ENCODE results near the gene NAPEPLD.
"Not testable (repeated sequence)": the region's sequence is repeated elsewhere in the genome, so short reads cannot be mapped to it uniquely, and the experiment has no call there.

The NAPEPLD gene
- total RNA-seq, result 1.6 to 9.8 reads per million in 2 donors

DNA sequence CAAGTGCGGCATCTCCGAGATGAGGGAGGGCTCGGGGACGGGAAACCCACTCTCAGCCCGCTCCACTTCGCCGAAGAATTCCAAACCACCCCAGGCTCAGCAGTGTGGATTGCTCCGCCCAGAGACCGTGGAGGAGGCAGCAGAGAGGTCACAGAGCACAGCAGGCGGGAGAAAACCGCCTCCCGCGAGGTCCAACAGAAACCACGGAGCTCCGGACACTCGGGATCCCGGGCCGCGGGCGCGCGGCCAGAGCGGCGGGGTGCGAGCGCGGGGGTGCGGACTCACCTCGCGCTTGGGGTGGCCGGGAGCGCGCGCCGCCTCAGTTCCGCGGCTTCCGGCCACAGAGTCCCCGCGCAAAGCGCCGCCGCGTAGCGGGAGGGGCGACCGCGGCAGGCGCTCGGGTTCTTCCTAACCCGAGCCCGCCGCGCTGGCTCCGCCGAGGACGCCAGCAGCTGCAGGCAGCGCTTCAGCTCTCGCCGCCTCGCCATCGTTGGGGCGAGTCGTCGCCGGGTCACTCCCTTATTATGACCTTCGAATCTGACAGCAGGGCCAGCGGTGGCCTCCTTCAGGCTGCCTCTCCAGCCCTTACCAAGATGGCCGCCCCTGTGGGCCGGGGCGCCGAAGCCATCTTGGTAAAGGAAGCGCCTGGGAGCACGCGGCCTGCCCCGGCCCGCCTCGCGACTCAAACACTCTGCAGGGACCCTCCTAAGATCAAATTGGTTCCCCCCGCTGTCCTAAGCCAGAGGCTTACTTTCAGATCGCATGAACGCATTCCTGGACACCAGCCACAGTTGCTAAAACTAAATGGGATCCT, at the start of gene NAPEPLD:
Gene NAPEPLD (minus strand): TSS at position 106 of the 814 bp plus-strand sequence. CDS start 20,323 bp downstream, outside the sequence.
- DNase-seq, result peak; percentile 39 to 88 (median 58)

DNA sequence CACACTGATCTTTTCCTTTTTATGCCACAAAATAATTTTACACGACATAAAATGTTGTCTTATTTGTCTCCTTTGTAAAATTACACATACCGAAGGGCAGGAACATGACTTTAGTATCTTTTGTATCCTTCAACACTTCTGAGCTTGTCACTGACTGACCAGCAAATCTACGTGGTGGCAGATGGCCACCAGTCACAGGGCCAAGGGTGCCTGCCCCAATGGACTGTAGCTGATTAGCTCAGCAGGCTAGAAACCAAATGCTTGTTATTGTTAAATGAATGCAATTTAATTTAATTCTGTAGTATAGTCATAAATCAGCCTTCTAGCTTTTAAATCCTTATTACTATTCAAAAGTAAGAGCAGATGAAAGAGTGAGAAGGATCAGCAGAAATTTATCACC, 49.2 kb upstream of the NAPEPLD start:
- not testable (repeated sequence) for DNase-seq

DNA sequence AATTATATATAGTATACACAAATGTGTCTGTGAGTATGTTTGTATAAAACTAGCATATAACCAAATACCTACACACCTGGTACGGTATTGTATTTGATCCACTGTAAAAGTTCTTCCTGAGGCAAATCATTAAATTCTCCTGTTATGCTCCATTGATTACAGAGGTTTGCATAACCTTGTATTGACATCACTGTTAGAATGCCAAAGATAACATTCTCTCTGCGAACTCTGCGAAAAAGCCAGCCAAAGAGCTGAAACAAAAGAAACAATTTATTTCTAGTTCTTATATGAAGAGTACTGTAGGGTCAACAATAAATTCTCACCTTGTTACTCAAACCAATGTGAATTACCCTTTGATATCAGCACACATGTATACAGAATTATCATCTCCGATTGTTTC, 46.5 kb upstream of the NAPEPLD start:
- not testable (repeated sequence) for DNase-seq

DNA sequence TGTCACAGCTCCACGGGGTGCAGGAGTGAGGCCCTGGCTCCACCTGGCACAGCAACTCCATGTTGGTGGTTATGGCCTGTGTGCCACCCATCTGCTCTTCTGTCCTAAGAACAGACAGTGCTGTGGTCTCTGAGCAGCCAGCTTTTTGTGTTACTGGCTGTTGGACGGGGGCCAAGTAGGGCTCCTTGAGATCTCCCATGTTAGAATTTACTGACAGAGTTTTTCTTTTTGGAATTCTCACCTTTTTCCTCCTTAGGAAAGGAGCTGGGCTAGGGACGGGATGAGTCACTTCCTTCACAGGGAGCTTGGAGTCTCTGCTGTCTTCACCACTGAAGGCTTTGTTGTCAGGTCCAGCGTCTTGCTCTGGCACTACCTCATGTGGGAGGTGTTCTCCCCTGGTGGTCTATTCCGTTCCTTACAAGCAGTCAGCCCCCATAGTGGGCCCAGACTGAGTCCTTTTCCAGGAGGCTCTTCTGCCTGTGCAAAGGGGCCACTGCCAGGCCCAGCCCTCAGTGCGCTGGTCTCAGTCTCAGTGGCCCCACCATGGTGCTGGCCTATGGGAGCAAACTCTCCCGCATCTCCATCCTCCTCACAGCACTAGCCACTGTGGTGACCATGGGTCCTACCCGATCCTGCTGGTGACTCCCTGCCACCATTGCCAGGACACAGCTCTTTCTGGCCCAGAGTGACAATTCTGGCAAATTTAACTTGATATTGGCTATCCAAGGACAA, 23.7 kb upstream of the NAPEPLD start:
- not testable (repeated sequence) for DNase-seq

DNA sequence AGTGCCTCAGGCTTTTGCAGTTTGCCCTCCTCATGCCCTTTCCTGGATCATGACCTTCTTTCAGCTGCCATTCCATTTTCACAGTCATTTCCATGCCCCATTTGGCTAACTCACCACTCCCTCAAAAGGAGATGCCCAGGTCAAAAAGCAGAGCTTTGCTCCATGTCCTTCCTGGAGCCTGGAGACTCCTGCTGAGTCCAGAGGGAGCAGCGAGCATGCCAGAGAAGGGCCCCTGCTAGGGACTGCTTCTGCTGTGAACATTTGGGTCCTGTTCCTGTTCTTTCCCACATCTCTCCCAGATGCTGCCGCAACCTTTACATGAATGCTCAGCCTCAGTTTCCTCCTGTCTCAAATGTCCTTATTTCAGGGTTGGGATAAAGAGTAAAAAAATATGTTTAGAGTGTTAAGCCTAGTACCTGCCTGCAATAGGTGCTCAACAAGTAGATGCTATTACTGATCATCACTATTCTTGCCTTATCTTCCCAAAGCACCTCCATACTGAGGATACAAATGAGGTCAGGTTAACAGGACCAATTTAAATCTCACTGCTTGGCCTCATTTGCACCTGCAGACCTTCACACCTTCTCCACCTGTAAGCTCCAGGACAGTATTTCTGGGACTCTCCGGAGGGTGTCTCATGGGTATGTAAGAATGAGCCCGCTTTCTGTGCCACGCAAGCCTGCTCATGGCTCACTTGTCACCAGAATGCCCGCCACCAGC, 23.0 kb upstream of the NAPEPLD start:
- not testable (repeated sequence) for DNase-seq

DNA sequence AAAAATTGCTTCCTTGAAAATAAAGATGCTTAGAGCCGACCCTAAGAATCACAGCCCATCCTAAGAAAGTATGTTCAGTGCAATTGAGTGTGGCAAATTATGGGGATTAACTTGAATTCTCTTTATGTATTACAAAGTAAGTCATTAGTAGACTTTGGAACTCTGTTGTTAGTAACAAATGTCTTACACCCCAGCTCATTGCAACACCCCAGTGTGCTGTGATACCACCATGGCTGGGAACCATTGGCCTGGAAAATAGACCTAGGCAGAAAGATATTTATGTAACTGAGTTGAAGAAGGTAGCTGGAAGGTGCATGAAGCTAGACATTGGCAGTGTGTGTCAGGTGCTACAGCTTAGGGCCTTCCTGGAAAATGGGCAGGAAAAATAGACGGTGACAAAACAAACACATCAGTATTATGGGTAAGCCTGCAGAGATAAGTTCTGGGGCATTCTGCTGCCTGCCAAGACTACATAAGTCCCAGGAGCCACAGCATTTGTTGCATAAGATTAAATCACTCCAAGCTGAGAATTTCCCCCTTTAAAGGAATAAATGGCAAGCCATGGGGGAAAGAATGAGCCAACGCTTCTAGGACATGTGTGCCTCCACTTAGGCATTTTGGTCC, 18.1 kb upstream of the NAPEPLD start:
- DNase-seq, result not testable (repeated sequence)

DNA sequence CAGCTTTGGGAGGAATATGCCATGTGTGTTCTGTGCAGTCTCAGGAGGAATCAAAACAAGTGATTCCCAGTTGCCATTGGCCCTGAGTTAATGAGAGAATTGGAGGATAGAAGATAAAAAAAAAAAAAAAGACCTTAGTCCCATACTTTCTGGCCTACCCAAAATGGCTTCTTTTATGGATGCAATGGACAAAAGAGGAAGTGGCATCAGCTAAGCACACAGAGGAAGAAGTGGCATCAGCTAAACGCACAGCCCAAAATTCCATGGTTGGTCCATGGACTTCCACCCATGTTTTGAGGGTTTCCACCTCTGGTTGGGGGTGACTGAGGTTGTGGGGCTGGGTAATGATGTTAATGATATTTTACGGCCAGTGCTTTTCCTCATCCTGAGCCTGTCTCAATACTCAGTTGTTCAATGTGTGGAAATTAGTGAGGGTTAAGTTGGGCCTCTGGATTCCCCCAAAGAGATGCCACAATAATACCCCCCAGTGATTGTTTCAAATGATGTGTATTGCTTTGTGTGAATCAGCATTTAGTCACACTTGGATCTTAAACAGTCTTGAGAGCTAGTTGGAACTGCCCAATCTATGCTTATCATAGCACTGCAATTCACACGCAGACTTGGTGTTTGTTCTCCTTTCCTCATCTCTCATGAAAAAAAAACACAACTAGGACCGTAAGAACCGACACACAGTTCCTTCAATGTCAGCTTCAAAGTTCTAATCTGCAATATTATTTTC, 14.4 kb upstream of the NAPEPLD start:
- DNase-seq, result not testable (repeated sequence)

DNA sequence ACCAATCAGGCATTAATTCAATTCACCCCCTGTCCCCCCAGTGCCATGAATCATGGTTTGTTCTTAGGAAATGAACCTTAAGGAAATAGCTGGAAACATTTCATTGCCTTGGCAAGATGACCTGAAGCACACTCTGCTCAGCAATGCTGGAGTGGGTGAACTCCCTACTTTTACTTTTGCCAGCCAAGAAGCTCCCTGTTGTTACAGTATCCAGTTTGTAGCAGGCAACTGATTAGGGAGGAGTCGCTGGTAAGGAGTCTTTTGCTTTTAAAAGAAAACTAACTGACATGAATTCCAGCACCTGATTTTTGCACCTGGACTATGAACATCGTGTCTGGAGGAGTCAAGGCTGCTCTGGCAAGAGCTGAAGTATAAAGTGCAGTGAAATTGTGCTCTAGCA, 13.7 kb upstream of the NAPEPLD start:
- not testable (repeated sequence) for DNase-seq

DNA sequence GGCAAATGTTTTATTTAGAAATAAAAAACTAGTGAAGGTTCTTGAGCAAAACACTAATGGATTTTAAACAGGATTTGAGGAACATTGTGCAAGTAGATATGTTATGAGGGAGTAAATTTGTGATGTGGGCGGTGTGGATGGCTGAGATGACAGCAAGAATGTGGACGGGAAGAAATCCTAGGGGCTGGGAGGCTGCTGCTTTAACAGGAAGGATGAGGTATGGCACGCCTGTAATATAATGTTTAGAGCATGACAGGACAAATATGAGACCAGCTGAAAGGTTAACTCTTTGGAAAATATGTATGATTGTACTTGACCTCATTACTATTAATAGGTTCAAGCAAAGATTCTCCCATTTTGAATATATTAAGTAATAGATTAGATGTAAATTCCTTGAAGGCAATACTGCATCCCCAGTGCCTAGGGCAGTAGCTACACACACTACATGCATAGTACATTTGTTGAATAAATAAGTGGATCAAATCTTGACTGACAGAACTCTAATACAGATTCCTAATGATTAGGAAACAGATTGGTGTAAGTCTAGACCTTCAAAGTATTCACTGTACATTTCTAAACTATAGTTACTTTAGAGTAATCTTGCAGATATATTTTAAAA, 13.2 kb upstream of the NAPEPLD start:
- not testable (repeated sequence) for DNase-seq

DNA sequence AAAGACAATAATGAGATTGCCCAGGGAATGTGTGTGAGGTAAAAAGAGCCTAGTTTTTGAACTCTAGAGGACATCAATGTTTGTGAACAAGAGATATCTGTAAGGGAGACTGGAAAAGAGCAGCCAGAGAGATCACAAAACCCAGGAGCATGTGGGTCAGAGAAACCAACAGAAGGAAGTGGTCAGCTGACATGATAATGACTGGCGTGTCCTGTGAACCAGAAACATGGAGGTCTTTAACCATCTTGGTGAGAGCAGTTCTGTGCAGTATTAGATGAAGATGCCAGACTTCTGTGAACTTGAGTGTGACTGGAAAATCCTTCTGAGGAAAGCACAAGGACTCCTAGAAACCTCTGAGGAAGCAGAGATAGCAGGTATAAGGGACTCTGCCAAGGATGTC, 10.2 kb upstream of the NAPEPLD start:
- DNase-seq, result not testable (repeated sequence)

DNA sequence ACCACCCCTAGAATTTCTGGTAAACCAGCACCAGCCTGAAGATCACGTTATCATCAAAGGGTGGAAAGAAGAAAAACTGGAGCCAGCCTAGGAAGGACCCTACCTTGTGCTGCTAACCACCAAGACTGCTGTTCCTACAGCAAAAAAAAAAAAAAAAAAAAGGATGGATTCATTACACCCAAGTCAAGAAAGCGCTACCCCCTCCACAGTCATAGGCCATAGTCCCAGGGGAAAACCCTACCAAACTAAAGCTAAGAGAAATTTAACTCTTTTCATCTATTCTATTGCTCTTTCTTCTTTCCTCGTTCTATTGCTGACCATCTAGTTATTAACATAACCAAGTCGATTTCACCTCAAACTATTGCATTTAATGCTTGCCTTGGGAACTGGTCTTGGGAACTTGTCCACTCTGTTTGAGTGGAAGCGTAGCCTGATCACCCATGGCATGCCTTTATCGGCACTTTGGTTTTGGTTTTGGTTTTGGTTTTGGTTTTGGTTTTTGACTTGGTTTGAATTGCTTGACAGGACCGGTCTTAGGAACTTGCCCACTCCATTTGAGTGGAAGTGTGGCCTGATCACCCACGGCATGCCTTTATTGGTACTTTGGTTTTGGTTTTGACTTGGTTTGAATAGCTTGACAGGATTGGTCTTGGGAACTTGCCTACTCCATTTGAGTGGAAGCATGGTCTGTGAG, 6.6 kb upstream of the NAPEPLD start:
- DNase-seq, result peak in 2 of 5 experiments; percentile 12 to 55

DNA sequence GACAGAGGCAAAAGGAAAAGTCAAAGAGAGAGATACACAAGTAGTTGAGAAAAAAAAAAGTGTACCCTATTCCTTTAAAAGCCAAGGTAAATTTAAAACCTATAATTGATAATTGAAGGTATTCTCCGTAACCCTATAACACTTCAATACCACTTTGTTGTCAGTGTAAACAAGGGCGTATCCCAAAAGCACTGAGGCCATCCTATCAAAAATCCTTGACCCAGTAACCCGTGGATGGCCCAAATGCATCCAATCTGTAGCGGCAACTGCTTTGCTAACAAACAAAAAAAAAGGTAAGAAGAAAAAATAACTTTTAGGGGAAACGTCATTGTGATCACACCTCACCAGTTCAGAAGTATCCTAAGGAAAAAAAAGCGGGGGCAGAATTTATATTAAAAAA, 5.1 kb upstream of the NAPEPLD start:
- DNase-seq, result no peak

DNA sequence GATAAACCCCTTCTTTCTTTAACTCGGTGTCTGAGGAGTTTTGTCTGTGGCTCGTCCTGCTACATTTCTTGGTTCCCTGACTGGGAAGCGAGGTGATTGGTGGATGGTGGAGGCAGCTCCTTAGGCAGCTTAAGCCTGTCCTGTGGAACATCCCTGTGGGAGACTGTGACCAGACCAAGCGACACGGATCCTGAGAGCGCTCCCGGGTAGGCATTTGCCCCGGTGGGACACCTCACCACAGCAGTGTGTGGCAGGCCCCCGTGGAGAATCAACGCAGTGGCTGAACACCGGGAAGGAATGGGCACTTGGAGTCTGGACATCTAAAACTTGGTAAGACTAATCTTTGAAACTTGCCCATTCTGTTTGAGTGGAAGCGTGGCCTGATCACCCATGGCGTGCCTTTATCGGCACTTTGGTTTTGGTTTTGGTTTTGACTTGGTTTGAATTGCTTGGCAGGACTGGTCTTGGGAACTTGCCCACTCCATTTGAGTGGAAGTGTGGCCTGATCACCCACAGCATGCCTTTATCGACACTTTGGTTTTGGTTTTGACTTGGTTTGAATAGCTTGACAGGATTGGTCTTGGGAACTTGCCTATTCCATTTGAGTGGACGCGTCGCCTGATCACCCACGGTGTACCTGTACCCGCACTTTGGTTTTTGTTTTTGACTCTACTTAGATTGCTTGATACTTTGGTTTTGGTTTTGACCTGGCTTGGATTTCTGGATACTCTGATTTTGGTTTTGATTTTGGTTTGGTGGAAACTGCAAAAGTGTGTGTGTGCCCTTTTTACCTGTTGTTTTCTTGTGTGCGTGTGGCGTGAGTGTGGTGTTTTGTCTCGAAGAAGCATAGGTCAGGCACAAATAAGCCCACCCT, 4.1 kb upstream of the NAPEPLD start:
- not testable (repeated sequence) for DNase-seq

DNA sequence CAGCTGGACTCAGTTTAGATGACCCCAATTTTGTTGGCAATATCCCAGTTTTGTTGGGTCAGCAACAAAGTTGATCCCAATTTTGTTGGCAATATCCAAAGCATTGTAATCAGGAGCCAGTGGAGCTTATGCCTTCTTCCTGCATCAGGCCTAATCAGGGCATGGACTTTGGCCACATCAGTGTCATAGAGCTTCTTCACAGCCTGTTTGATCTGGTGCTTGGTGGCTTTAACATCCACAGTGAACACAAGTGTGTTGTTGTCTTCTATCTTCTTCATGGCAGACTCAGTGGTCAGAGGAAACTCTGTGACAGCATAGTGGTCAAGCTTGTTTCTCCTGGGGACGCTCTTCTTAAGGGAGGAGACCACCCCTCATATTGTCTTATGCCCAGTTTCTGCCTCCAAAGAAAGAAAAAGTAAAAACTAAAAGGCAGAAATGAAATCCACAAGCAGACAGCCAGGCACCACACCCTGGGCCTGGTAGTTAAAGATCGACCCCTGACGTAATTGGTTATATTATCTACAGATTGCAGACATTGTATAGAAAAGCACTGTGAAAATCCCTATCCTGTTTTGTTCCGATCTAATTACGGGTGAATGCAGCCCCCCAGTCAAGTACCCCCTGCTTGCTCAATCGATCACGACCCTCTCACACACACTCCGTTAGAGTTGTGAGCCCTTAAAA, 3.2 kb upstream of the NAPEPLD start:
- DNase-seq, result not testable (repeated sequence)

DNA sequence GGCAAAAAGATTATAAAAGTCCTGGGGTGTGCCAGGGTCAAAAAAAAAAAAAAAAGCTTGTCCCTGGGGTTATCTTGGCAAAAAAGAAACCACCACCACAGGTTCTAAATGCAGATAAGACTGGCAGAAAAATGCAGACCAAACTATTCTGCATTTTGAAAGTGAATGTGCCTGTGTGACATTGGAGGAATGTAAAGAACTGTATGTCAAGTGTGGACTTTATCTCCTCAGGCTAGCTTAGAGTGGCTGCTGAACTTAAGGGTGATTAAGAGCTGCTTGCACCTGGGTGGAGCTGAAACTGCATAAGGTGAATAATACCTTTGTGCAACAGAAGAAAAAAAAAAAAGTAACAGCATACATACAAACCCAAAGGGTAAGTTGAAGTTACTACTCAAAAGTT, 1.3 kb upstream of the NAPEPLD start:
- peak in 1 of 5 experiments; percentile 15 for DNase-seq

DNA sequence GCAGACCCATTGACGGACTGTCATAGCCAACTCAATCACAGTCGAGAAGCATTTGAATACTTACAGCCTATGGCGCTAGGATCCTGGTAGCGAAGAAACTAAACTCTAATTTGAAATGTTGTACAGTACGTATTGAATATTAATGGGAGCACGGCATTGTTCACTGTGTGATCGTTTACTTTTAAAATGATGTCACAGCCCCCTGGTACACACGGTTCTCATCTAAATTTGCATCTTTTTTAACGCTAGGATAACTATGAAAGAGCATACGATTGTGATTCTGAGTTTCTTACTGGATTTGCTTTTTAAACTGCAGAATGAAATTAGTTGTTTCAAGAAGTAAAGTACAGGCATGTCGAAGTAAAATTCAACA, 895 bp upstream of the NAPEPLD start:
- DNase-seq, result no peak

DNA sequence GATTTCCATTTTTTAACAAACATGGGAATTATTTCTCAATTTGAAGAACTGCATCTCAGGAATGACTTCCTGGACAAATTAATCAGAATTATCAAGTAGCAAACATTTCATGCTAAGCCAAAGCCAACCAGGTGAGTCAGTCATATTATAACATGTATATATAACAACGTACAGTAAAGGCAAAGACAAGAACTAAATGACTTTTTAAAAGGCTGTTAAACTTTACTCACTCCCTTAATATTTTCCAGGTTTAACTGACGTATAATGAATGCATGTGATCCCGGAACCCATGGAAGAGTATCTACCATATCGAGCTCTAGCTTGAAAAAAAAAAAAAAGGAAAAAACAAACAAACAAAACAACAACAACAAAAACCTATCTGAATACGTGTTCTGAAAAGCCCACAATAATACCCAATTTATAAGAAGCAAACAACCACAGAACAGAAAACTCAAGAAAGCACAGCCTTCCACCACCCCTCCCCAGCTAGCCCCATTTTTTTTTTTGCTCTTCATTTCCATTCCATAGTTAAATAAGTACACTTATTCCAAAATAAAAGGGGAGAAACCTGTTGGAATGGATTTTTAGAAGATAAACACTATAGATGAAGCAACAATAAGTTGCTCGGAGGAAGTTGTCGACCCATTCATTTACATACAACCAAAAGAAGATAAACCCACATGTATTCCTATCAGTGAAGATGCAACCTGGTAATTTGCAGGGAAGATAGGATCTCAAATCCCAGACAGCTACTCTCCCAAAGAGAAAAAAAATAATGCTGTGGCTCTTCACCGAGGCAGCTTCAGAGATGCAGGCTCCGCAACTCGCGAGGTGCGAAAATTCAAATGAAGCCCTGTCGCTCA, 537 bp downstream of the NAPEPLD start:
- DNase-seq, result peak in 1 of 5 experiments; percentile 20

DNA sequence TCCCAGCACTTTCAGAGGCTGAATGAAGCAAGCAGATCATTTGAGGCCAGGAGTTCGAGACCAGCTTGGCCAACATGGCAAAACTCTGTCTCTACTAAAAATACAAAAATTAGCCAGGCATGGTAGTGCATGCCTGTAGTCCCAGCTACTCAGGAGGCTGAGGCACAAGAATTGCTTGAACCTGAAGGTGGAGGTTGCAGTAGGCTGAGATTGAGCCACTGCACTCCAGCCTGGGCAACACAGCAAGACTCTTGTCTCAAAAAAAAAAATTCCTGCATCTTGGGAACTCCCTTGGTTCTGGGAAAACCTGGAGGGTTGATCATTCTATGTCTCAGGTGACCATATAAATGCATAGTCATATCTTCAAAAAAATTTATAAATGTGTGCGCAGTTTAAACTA, 4.1 kb downstream of the NAPEPLD start:
- not testable (repeated sequence) for DNase-seq
